Measurements from ENCODE around the gene PCDHGA4. TPM values are rescaled to one million over a fixed set of nuclear protein-coding genes. Genes with fewer than 3 reads are reported as not detected.

The PCDHGA4 gene
- total RNA-seq, 4 donors from 2014 or later = 1.3 to 5.4 (median 1.5) TPM

- in situ Hi-C loops (cut with MboI; ENCODE audit: low sequenced_read_pairs in 4 of 4) = loop anchor here in 2 of 4 donors (10.0 kb wide), 1 partner anchor 245 kb away; no protein-coding TSS in a partner anchor
- peaks cover 0 to 24% (median 17%) of the 10 kb centered on the region in 3 donors for H3K9me3 ChIP-seq
Measured at GRCh38 chr5:141319699-141320098, 35.1 kb upstream of the PCDHGA4 start.

GRCh38 chr5:141320225-141321169 lies 34.3 kb upstream of the PCDHGA4 start, which contains the start of gene TAF7:
TSS of gene TAF7 (minus strand) at chr5:141320784. CDS start at chr5:141320044, 740 bp downstream.
- H3K4me3 ChIP-seq = peak within 1 kb of the TSS; percentile 62 to 86 (median 84)
- H3K27me3 ChIP-seq = no peaks in the 10 kb centered on the region
- H3K36me3 ChIP-seq = peaks cover 3 to 43% of the 10 kb centered on the region in 2 donors
- ATAC-seq (peak; percentile 94 to 97), DNase-seq (peak; percentile 82 to 88)
- H3K4me1 ChIP-seq = peaks cover 32 to 35% of the 10 kb centered on the region in 2 donors
- in situ Hi-C loops (cut with MboI; ENCODE audit: low sequenced_read_pairs in 4 of 4) (loop anchor here in 2 of 4 donors (10.0 kb wide), 1 partner anchor 244 kb away; no protein-coding TSS in a partner anchor), intact Hi-C loops (cut with DNase I; ENCODE audit: low total_unique reads) (loop anchor here (1.0 to 10.0 kb wide), 5 partner anchors 202 to 604 kb away; partner anchors contain the start of genes DELE1 and DIAPH1)
- H3K9me3 ChIP-seq = peaks cover 0 to 24% (median 17%) of the 10 kb centered on the region in 3 donors
- TF ChIP-seq CTCF (IDR thresholded peaks at IDR 0.05 in 4 of 5, conservative IDR thresholded peaks at IDR 0.05 in 1 of 5) (peak; percentile 79 to 95 (median 88)), POLR2A (IDR thresholded peaks at IDR 0.05) (peak; percentile 99 to 100)
- peak within 1 kb of the TSS; percentile 85 to 97 (median 94) for H3K27ac ChIP-seq

More at GRCh38 chr5:141319699-141320098, 35.1 kb upstream of the PCDHGA4 start:
- peaks cover 3 to 46% of the 10 kb centered on the region in 2 donors for H3K36me3 ChIP-seq
- intact Hi-C loops (cut with DNase I; ENCODE audit: low total_unique reads) = loop anchor here (1.0 to 10.0 kb wide), 4 partner anchors 203 to 605 kb away; partner anchors contain the start of genes DELE1 and DIAPH1
- H3K27me3 ChIP-seq = no peaks in the 10 kb centered on the region
- ATAC-seq = no peak
- TF ChIP-seq POLR2A (IDR thresholded peaks at IDR 0.05) (no peak), CTCF (IDR thresholded peaks at IDR 0.05 in 4 of 5, conservative IDR thresholded peaks at IDR 0.05 in 1 of 5) (no peak)
- no peak for DNase-seq
- H3K27ac ChIP-seq = peak overlapping the region; percentile 85 to 97 (median 94)
- H3K4me3 ChIP-seq = peak overlapping the region; percentile 62 to 86 (median 84)
- peaks cover 32 to 35% of the 10 kb centered on the region in 2 donors for H3K4me1 ChIP-seq

- Histone ChIP-seq H3K9me3 (peaks cover 0 to 20% (median 17%) of the 10 kb centered on the region in 3 donors), H3K36me3 (peaks cover 3 to 26% of the 10 kb centered on the region in 2 donors), H3K27ac (no peak overlapping the region), H3K27me3 (no peaks in the 10 kb centered on the region), H3K4me1 (peaks cover 37 to 42% of the 10 kb centered on the region in 2 donors), H3K4me3 (no peak overlapping the region)
- DNase-seq = no peak
- TF ChIP-seq CTCF (IDR thresholded peaks at IDR 0.05 in 4 of 5, conservative IDR thresholded peaks at IDR 0.05 in 1 of 5) = no peak
- TF ChIP-seq POLR2A (IDR thresholded peaks at IDR 0.05) = no peak
- in situ Hi-C loops (cut with MboI; ENCODE audit: low sequenced_read_pairs in 4 of 4) = loop anchor here in 2 of 4 donors (10.0 kb wide), 1 partner anchor 243 kb away; no protein-coding TSS in a partner anchor
- intact Hi-C loops (cut with DNase I; ENCODE audit: low total_unique reads) = loop anchor here (5.0 to 10.0 kb wide), 2 partner anchors 295 to 603 kb away; partner anchors contain the start of genes DELE1 and DIAPH1
- ATAC-seq = no peak
Measured at GRCh38 chr5:141322261-141322660, 32.6 kb upstream of the PCDHGA4 start.

- Histone ChIP-seq H3K27ac (peak overlapping the region; percentile 83 to 91 (median 88)), H3K36me3 (no peaks in the 10 kb centered on the region), H3K9me3 (no peaks in the 10 kb centered on the region), H3K27me3 (no peaks in the 10 kb centered on the region), H3K4me1 (peaks cover 16 to 18% of the 10 kb centered on the region in 2 donors), H3K4me3 (peak overlapping the region; percentile 49 to 75 (median 67))
- in situ Hi-C loops (cut with MboI; ENCODE audit: low sequenced_read_pairs in 4 of 4) (loop anchor here in 2 of 4 donors (10.0 kb wide), 1 partner anchor 239 kb away; no protein-coding TSS in a partner anchor), intact Hi-C loops (cut with DNase I; ENCODE audit: low total_unique reads) (loop anchor here (10.0 kb wide), 1 partner anchor 599 kb away; the partner anchor contains the start of gene DELE1)
- DNase-seq (peak; percentile 51 to 80), ATAC-seq (peak; percentile 94 to 95)
- TF ChIP-seq CTCF (IDR thresholded peaks at IDR 0.05 in 4 of 5, conservative IDR thresholded peaks at IDR 0.05 in 1 of 5) (peak; percentile 49 to 79 (median 65)), POLR2A (IDR thresholded peaks at IDR 0.05) (peak; percentile 53 to 64)
Measured at GRCh38 chr5:141326088-141326854, 28.6 kb upstream of the PCDHGA4 start.
